Stimulated activated memory B cell treated with anti-CD40 and anti-IgM and Interleukin-4, amounts not matched to agents 10 μg/mL and 1 μg/mL and 100 μg/mL, for 72 hours (primary cell): ENCODE data around the gene NRIP2.
A peak's percentile ranks its signal among the peaks of the same experiment; 100 is the strongest.

Experiments
- ATAC-seq: fragments of 150-1000 bp; cut with Tn5 transposase; 2 replicates; pipeline ENCODE4 v1.10.0; 2021
- H3K27ac Mint-ChIP-seq: one replicate; pipeline ENCODE4 v1.8.0; 2022; ENCODE audit warnings: mild to moderate bottlenecking, mixed read lengths
- H3K27me3 Mint-ChIP-seq: one replicate; pipeline ENCODE4 v1.8.0; 2022; ENCODE audit warnings: mixed read lengths
- H3K36me3 Mint-ChIP-seq: one replicate; pipeline ENCODE4 v1.8.0; 2022; ENCODE audit warnings: mixed read lengths
- H3K4me1 Mint-ChIP-seq: one replicate; pipeline ENCODE4 v1.8.0; 2022; ENCODE audit warnings: mixed read lengths
- H3K4me3 Mint-ChIP-seq: one replicate; pipeline ENCODE4 v1.8.0; 2022; ENCODE audit warnings: mild to moderate bottlenecking, moderate library complexity, mixed read lengths
- H3K9me3 Mint-ChIP-seq: one replicate; pipeline ENCODE4 v1.8.0; 2022; ENCODE audit warnings: mixed read lengths

NRIP2 gene

GRCh38 chr12:2857021-2857431 is 22.2 kb upstream of the NRIP2 start, which contains the start of gene TEX52:
Gene TEX52, minus strand, starts transcription at chr12:2857039. Its CDS starts 13 bp downstream, at chr12:2857026.
- H3K36me3 Mint-ChIP-seq: peaks cover 46% of the 10 kb centered on the region
- no peaks in the 10 kb centered on the region for H3K4me1 Mint-ChIP-seq
- no peaks in the 10 kb centered on the region for H3K9me3 Mint-ChIP-seq
- H3K27ac Mint-ChIP-seq: peak within 1 kb of the TSS; percentile 4
- ATAC-seq: no peak
- H3K4me3 Mint-ChIP-seq: no peak within 1 kb of the TSS
- no peaks in the 10 kb centered on the region for H3K27me3 Mint-ChIP-seq

GRCh38 chr12:2856051-2856450 is 21.2 kb upstream of the NRIP2 start:
- H3K27me3 Mint-ChIP-seq: no peaks in the 10 kb centered on the region
- H3K27ac Mint-ChIP-seq: peak overlapping the region; percentile 4
- no peaks in the 10 kb centered on the region for H3K4me1 Mint-ChIP-seq
- H3K36me3 Mint-ChIP-seq: peaks cover 46% of the 10 kb centered on the region
- H3K9me3 Mint-ChIP-seq: no peaks in the 10 kb centered on the region
- no peak overlapping the region for H3K4me3 Mint-ChIP-seq
- ATAC-seq: no peak

- Mint-ChIP-seq H3K27me3 (no peaks in the 10 kb centered on the region), H3K4me1 (no peaks in the 10 kb centered on the region), H3K36me3 (peaks cover 46% of the 10 kb centered on the region), H3K27ac (no peak overlapping the region), H3K9me3 (no peaks in the 10 kb centered on the region), H3K4me3 (no peak overlapping the region)
- no peak for ATAC-seq
Observed at GRCh38 chr12:2855546-2855945, 20.7 kb upstream of the NRIP2 start.

- ATAC-seq: no peak
- H3K9me3 Mint-ChIP-seq: no peaks in the 10 kb centered on the region
- H3K27me3 Mint-ChIP-seq: no peaks in the 10 kb centered on the region
- H3K4me3 Mint-ChIP-seq: no peak overlapping the region
- peaks cover 39% of the 10 kb centered on the region for H3K36me3 Mint-ChIP-seq
- H3K4me1 Mint-ChIP-seq: no peaks in the 10 kb centered on the region
- no peak overlapping the region for H3K27ac Mint-ChIP-seq
Observed at GRCh38 chr12:2854669-2855453, 20.0 kb upstream of the NRIP2 start.

- no peak for ATAC-seq
- no peak overlapping the region for H3K27ac Mint-ChIP-seq
- H3K4me3 Mint-ChIP-seq: no peak overlapping the region
- no peaks in the 10 kb centered on the region for H3K4me1 Mint-ChIP-seq
- H3K9me3 Mint-ChIP-seq: no peaks in the 10 kb centered on the region
- H3K27me3 Mint-ChIP-seq: no peaks in the 10 kb centered on the region
- H3K36me3 Mint-ChIP-seq: peaks cover 40% of the 10 kb centered on the region
Observed at GRCh38 chr12:2853626-2854025, 18.8 kb upstream of the NRIP2 start.

GRCh38 chr12:2851931-2852330 is 17.1 kb upstream of the NRIP2 start:
- Mint-ChIP-seq H3K27ac (no peak overlapping the region), H3K4me3 (no peak overlapping the region), H3K36me3 (peaks cover 46% of the 10 kb centered on the region), H3K27me3 (no peaks in the 10 kb centered on the region), H3K9me3 (no peaks in the 10 kb centered on the region), H3K4me1 (no peaks in the 10 kb centered on the region)
- ATAC-seq: no peak

GRCh38 chr12:2845280-2845679 is 10.4 kb upstream of the NRIP2 start:
- H3K4me3 Mint-ChIP-seq: no peak overlapping the region
- no peaks in the 10 kb centered on the region for H3K27me3 Mint-ChIP-seq
- ATAC-seq: no peak
- peaks cover 58% of the 10 kb centered on the region for H3K36me3 Mint-ChIP-seq
- H3K4me1 Mint-ChIP-seq: no peaks in the 10 kb centered on the region
- H3K9me3 Mint-ChIP-seq: no peaks in the 10 kb centered on the region
- no peak overlapping the region for H3K27ac Mint-ChIP-seq

- Mint-ChIP-seq H3K4me1 (no peaks in the 10 kb centered on the region), H3K36me3 (peaks cover 62% of the 10 kb centered on the region), H3K9me3 (no peaks in the 10 kb centered on the region), H3K4me3 (no peak overlapping the region), H3K27me3 (no peaks in the 10 kb centered on the region), H3K27ac (no peak overlapping the region)
- ATAC-seq: no peak
Observed at GRCh38 chr12:2844786-2845185, 10.0 kb upstream of the NRIP2 start.

- no peak overlapping the region for H3K4me3 Mint-ChIP-seq
- H3K4me1 Mint-ChIP-seq: no peaks in the 10 kb centered on the region
- H3K9me3 Mint-ChIP-seq: no peaks in the 10 kb centered on the region
- peaks cover 63% of the 10 kb centered on the region for H3K36me3 Mint-ChIP-seq
- ATAC-seq: no peak
- H3K27me3 Mint-ChIP-seq: no peaks in the 10 kb centered on the region
- no peak overlapping the region for H3K27ac Mint-ChIP-seq
Observed at GRCh38 chr12:2842948-2843347, 8.1 kb upstream of the NRIP2 start.

GRCh38 chr12:2841056-2841650 is 6.3 kb upstream of the NRIP2 start:
- no peak for ATAC-seq
- no peak overlapping the region for H3K4me3 Mint-ChIP-seq
- H3K4me1 Mint-ChIP-seq: no peaks in the 10 kb centered on the region
- H3K36me3 Mint-ChIP-seq: peaks cover 59% of the 10 kb centered on the region
- no peak overlapping the region for H3K27ac Mint-ChIP-seq
- no peaks in the 10 kb centered on the region for H3K27me3 Mint-ChIP-seq
- no peaks in the 10 kb centered on the region for H3K9me3 Mint-ChIP-seq

- Mint-ChIP-seq H3K4me3 (no peak overlapping the region), H3K36me3 (peaks cover 52% of the 10 kb centered on the region), H3K27me3 (no peaks in the 10 kb centered on the region), H3K4me1 (no peaks in the 10 kb centered on the region), H3K27ac (no peak overlapping the region), H3K9me3 (no peaks in the 10 kb centered on the region)
- no peak for ATAC-seq
Observed at GRCh38 chr12:2836574-2836973, 1.7 kb upstream of the NRIP2 start.

- Mint-ChIP-seq H3K9me3 (no peaks in the 10 kb centered on the region), H3K36me3 (peaks cover 51% of the 10 kb centered on the region), H3K4me1 (no peaks in the 10 kb centered on the region), H3K27ac (peak overlapping the region; percentile 34), H3K4me3 (no peak overlapping the region), H3K27me3 (no peaks in the 10 kb centered on the region)
- no peak for ATAC-seq
Observed at GRCh38 chr12:2835691-2836403, 1.0 kb upstream of the NRIP2 start.

- H3K36me3 Mint-ChIP-seq: peaks cover 50% of the 10 kb centered on the region
- H3K27me3 Mint-ChIP-seq: no peaks in the 10 kb centered on the region
- H3K9me3 Mint-ChIP-seq: no peaks in the 10 kb centered on the region
- H3K4me1 Mint-ChIP-seq: no peaks in the 10 kb centered on the region
- no peak overlapping the region for H3K27ac Mint-ChIP-seq
- no peak for ATAC-seq
- no peak overlapping the region for H3K4me3 Mint-ChIP-seq
Observed at GRCh38 chr12:2833810-2834209, 1.0 kb downstream of the NRIP2 start.

- Mint-ChIP-seq H3K4me1 (no peaks in the 10 kb centered on the region), H3K27ac (no peak overlapping the region), H3K36me3 (peaks cover 50% of the 10 kb centered on the region), H3K9me3 (no peaks in the 10 kb centered on the region), H3K4me3 (no peak overlapping the region), H3K27me3 (no peaks in the 10 kb centered on the region)
- no peak for ATAC-seq
Observed at GRCh38 chr12:2833327-2833726, 1.5 kb downstream of the NRIP2 start.

- ATAC-seq: no peak
- Mint-ChIP-seq H3K4me3 (no peak overlapping the region), H3K9me3 (no peaks in the 10 kb centered on the region), H3K36me3 (peaks cover 48% of the 10 kb centered on the region), H3K27me3 (no peaks in the 10 kb centered on the region), H3K27ac (no peak overlapping the region), H3K4me1 (no peaks in the 10 kb centered on the region)
Observed at GRCh38 chr12:2832550-2833127, 2.2 kb downstream of the NRIP2 start.
